GM12878 (cell line): ENCODE results near the gene IQGAP2. TPM values are rescaled to one million over a fixed set of nuclear protein-coding genes. Genes with fewer than 3 reads are reported as not detected.

ENCODE experiments used
- ATAC-seq: fragments of 200-7000 bp; cut with Tn5 transposase; 3 replicates; pipeline ENCODE4 v1.9.1; 2020; ENCODE audit warnings: mild to moderate bottlenecking, moderate library complexity
- BruUV-seq: library from RNA; stranded (reverse); fragments of 400-500 nt; replicated peaks from 2 replicates; lab custom pipeline; 2021; lab: Mats Ljungman, UMichigan
- CTCF ChIA-PET: fragments of 300-600 bp; sonication (Branson Sonifier 250); formaldehyde crosslinking; extraction: SDS; loops from one replicate; lab custom pipeline; 2021; ENCODE audit warnings: inconsistent platforms; lab: Yijun Ruan, JAX
- POLR2A ChIA-PET: fragments of 350-600 bp; formaldehyde crosslinking; extraction: SDS; loops from one replicate; lab custom pipeline; 2021; ENCODE audit warnings: inconsistent platforms; lab: Charles Lee
- RAD21 ChIA-PET: fragments of 300-600 bp; sonication (Branson Sonifier 250); formaldehyde crosslinking; loops from one replicate; lab custom pipeline; 2023; ENCODE audit warnings: antibody characterized with exemption; ENCODE audit not compliant: unreplicated experiment; lab: Charles Lee
- SMC1A ChIA-PET: fragments of 300-600 bp; sonication (Branson Sonifier 250); formaldehyde crosslinking; loops from one replicate; lab custom pipeline; 2023; ENCODE audit not compliant: unreplicated experiment, uncharacterized antibody; lab: Charles Lee
- DNase-seq: peaks from one replicate; pipeline ENCODE4 v3.0.0-alpha.2; 2011; ENCODE audit warnings: low read depth, low spot score
- FAIRE-seq: peaks from 3 replicates; lab custom pipeline; 2011; peaks lifted over from hg19 to GRCh38; lab: Jason Lieb, UNC
- H2AFZ ChIP-seq: 2 replicates; pipeline ENCODE4 v1.6.0; 2011; ENCODE audit warnings: low read depth, low read length, control low read depth; ENCODE audit not compliant: control insufficient read depth
- H3K27ac ChIP-seq: 2 replicates; pipeline ENCODE4 v1.5.1; 2011; ENCODE audit warnings: control low read depth; ENCODE audit not compliant: control insufficient read depth, insufficient read depth
- H3K27me3 ChIP-seq, 2 experiments: replicated peaks in 1 of 2; 2 replicates each; pipeline versions ENCODE4 v1.6.0 to v1.6.1; 2011; ENCODE audit warnings: low read length in 1 of 2; ENCODE audit not compliant: control insufficient read depth in 2 of 2, insufficient read depth in 2 of 2
- H3K36me3 ChIP-seq, 2 experiments: 2 replicates each; pipeline ENCODE4 v1.5.1; 2011; ENCODE audit warnings: low read length in 1 of 2; ENCODE audit not compliant: control insufficient read depth in 2 of 2, insufficient read depth in 2 of 2
- H3K4me1 ChIP-seq: 2 replicates; pipeline ENCODE4 v1.6.1; 2011; ENCODE audit warnings: mild to moderate bottlenecking, low read length, moderate library complexity, mixed read lengths; ENCODE audit not compliant: control insufficient read depth, insufficient read depth
- H3K4me2 ChIP-seq: 2 replicates; pipeline ENCODE4 v1.6.0; 2011; ENCODE audit warnings: control low read depth; ENCODE audit not compliant: control insufficient read depth, insufficient read depth
- H3K4me3 ChIP-seq: fragments of 200-600 bp; sonication (generic); 2 replicates; pipeline ENCODE4 v1.5.1; 2016
- H3K79me2 ChIP-seq: 2 replicates; pipeline ENCODE4 v1.6.0; 2011; ENCODE audit warnings: low read length; ENCODE audit not compliant: control insufficient read depth, insufficient read depth
- H3K9ac ChIP-seq: 2 replicates; pipeline ENCODE4 v1.8.0; 2011; ENCODE audit warnings: low read length, control low read depth, mixed read lengths; ENCODE audit not compliant: control insufficient read depth, insufficient read depth
- H3K9me3 ChIP-seq: replicated peaks from 3 replicates; pipeline ENCODE4 v1.5.1; 2011; ENCODE audit warnings: mild to moderate bottlenecking, low read length; ENCODE audit not compliant: control insufficient read depth, insufficient read depth
- H4K20me1 ChIP-seq: 2 replicates; pipeline ENCODE4 v1.6.0; 2011; ENCODE audit not compliant: control insufficient read depth, insufficient read depth
- ATF2 ChIP-seq: IDR thresholded peaks from 2 replicates; pipeline ENCODE4 v1.6.1; 2012; ENCODE audit warnings: low read length, inconsistent platforms
- BCL11A ChIP-seq: IDR thresholded peaks from 2 replicates; pipeline ENCODE4 v1.6.1; 2011; ENCODE audit warnings: low read depth, low read length
- GATAD2B ChIP-seq: fragments of 450-650 bp; conservative IDR thresholded peaks from 2 replicates; pipeline ENCODE4 v1.6.1; 2017; ENCODE audit warnings: low read depth, mild to moderate bottlenecking, moderate library complexity
- IKZF2 ChIP-seq, 2 experiments: fragments of 450-650 bp; IDR thresholded peaks; 2 replicates each; pipeline ENCODE4 v1.6.1; 2017; ENCODE audit warnings: mild to moderate bottlenecking in 2 of 2, moderate library complexity in 2 of 2
- JUNB ChIP-seq: IDR thresholded peaks from 2 replicates; pipeline ENCODE4 v1.6.1; 2016; ENCODE audit warnings: antibody characterized with exemption, mild to moderate bottlenecking
- JUND ChIP-seq: IDR thresholded peaks from 2 replicates; pipeline ENCODE4 v1.6.1; 2012; ENCODE audit warnings: low read depth, mild to moderate bottlenecking, low read length, improper control_type of control experiment, moderate library complexity
- LARP7 ChIP-seq: fragments of 450-650 bp; IDR thresholded peaks from 2 replicates; pipeline ENCODE4 v1.6.1; 2017; ENCODE audit warnings: mild to moderate bottlenecking
- MEF2A ChIP-seq: IDR thresholded peaks from 2 replicates; pipeline ENCODE4 v1.6.1; 2011; ENCODE audit warnings: low read depth, mild to moderate bottlenecking, low read length, moderate library complexity; ENCODE audit not compliant: insufficient read depth
- MEF2B ChIP-seq: fragments of 450-650 bp; IDR thresholded peaks from 2 replicates; pipeline ENCODE4 v1.6.1; 2018; ENCODE audit warnings: mild to moderate bottlenecking, moderate library complexity; ENCODE audit not compliant: partially characterized antibody, poor library complexity, severe bottlenecking
- MTA2 ChIP-seq: fragments of 450-650 bp; IDR thresholded peaks from 2 replicates; pipeline ENCODE4 v1.6.1; 2016; ENCODE audit warnings: low read depth, mild to moderate bottlenecking, moderate library complexity
- MYB ChIP-seq: fragments of 150-350 bp; IDR thresholded peaks from 2 replicates; pipeline ENCODE4 v1.6.1; 2014; ENCODE audit warnings: mild to moderate bottlenecking, low read depth, low read length, borderline replicate concordance
- NFYB ChIP-seq: IDR thresholded peaks from 2 replicates; pipeline ENCODE4 v1.6.1; 2011; ENCODE audit warnings: low read depth, mild to moderate bottlenecking, low read length, improper control_type of control experiment, moderate library complexity; ENCODE audit not compliant: insufficient read depth
- POU2F2 ChIP-seq: IDR thresholded peaks from 3 replicates; pipeline ENCODE4 v1.6.1; 2011; ENCODE audit warnings: low read depth, mild to moderate bottlenecking, low read length, borderline replicate concordance
- RBBP5 ChIP-seq: fragments of 200-600 bp; sonication (generic); conservative IDR thresholded peaks from 2 replicates; pipeline ENCODE4 v1.6.1; 2016
- SMC3 ChIP-seq: IDR thresholded peaks from 2 replicates; pipeline ENCODE4 v1.6.1; 2011; ENCODE audit warnings: low read length, improper control_type of control experiment, borderline replicate concordance
- SP1 ChIP-seq: IDR thresholded peaks from one replicate; pipeline ENCODE4 v1.6.1; 2011; ENCODE audit warnings: low read depth, low read length
- SREBF1 ChIP-seq: IDR thresholded peaks from 2 replicates; pipeline ENCODE4 v1.6.1; 2012; ENCODE audit warnings: mild to moderate bottlenecking, low read length
- SUPT20H ChIP-seq: IDR thresholded peaks from 2 replicates; pipeline ENCODE4 v1.6.1; 2011; ENCODE audit warnings: low read depth, mild to moderate bottlenecking, low read length, moderate library complexity, borderline replicate concordance; ENCODE audit not compliant: control insufficient read depth
- SUZ12 ChIP-seq: fragments of 200-600 bp; sonication (generic); IDR thresholded peaks from one replicate; pipeline ENCODE4 v1.6.1; 2018; ENCODE audit warnings: antibody characterized with exemption, mild to moderate bottlenecking; ENCODE audit not compliant: unreplicated experiment
- TCF3 ChIP-seq: IDR thresholded peaks from 2 replicates; pipeline ENCODE4 v1.6.1; 2012; ENCODE audit warnings: low read depth, mild to moderate bottlenecking, low read length, borderline replicate concordance; ENCODE audit not compliant: insufficient read depth
- ZZZ3 ChIP-seq: IDR thresholded peaks from 2 replicates; pipeline ENCODE4 v1.6.1; 2011; ENCODE audit warnings: low read depth; ENCODE audit not compliant: control insufficient read depth, insufficient read length
- WGBS: methylation state at CpG from one replicate; pipeline ENCODE4 v1.1.6; 2016; ENCODE audit warnings: low lambda C conversion rate; ENCODE audit not compliant: insufficient replicate concordance, insufficient coverage; ENCODE audit errors: missing lambda C conversion rate; 5-methylcytosine and 5-hydroxymethylcytosine counted together
- in situ Hi-C: fragments of 300-500 bp; cut with MboI; formaldehyde crosslinking; loops from 9 replicates; pipeline ENCODE4 v1.14.3; 2018; ENCODE audit warnings: mixed read lengths
- intact Hi-C: fragments of 100-400 bp; cut with micrococcal nuclease; formaldehyde crosslinking; loops from one replicate; pipeline ENCODE4 v1.14.2; 2022; ENCODE audit not compliant: unreplicated experiment
- polyA plus RNA-seq, 11 experiments: library from polyadenylated mRNA; depleted of rRNA in 4 of 11; unstranded in 6 of 11; stranded (reverse) in 5 of 11; fragments of >200 nt; fragmentation: Nextera tagmentation in 4 of 11; fragmentation: Illumina TruSeq in 1 of 11; extraction: Ambion mirVana in 4 of 11; extraction: Trizol in 1 of 11; gene quantifications; 1 replicate in 1 of 11; 2 replicates in 10 of 11; pipeline versions ENCODE4 v1.2.1 to v1.2.3, GENCODE V29; 2011 to 2016; ENCODE audit warnings: inconsistent platforms in 2 of 11, missing spikeins in 2 of 11, low read depth in 1 of 11
- total RNA-seq, 4 experiments: library from RNA; depleted of rRNA in 3 of 4; stranded (reverse); fragments of >200 nt in 3 of 4; fragmentation: Illumina TruSeq in 1 of 4; extraction: Trizol in 1 of 4; gene quantifications; 2 replicates each; pipeline versions ENCODE4 v1.2.1 to v1.2.3, GENCODE V29; 2013 to 2021

IQGAP2 gene
- total and polyA plus RNA-seq, 10 of the 15 experiments (the other 5 are each of a cell fraction or from before 2014, with no cell fraction given), result 14.5 to 41.4 (median 21.8) TPM

- TF ChIP-seq ATF2 (peak; percentile 60; the same call in 1 of the 2 replicates), SMC3 (no peak), BCL11A (no peak), ZZZ3 (no peak), MEF2A (no peak), SUPT20H (no peak), GATAD2B (0 out of 2 replicates have a peak, but pooled peaks have one; percentile 49)
Observed at GRCh38 chr5:76521240-76521758, 118.2 kb downstream of the IQGAP2 start (continued).

GRCh38 chr5:76522103-76522935 lies 119.2 kb downstream of the IQGAP2 start:
- peak overlapping the region; percentile 78 for H3K27ac ChIP-seq
- no peaks in the 10 kb centered on the region for H3K36me3 ChIP-seq
- WGBS, result 75% methylated on average over 11 of the region's 11 CpGs
- no peak overlapping the region for H3K4me3 ChIP-seq
- no peaks in the 10 kb centered on the region; the same call in 2 of the 3 replicates for H3K9me3 ChIP-seq
- peaks cover 8% of the 10 kb centered on the region; the same call in 1 of the 2 replicates for H3K4me1 ChIP-seq
- peaks cover 3% of the 10 kb centered on the region for H3K79me2 ChIP-seq
- ATAC-seq (peak; percentile 62), DNase-seq (no peak), FAIRE-seq (no peak)
- ChIA-PET RAD21 (interaction anchor here (0.6 to 2.4 kb wide), 5 partner anchors 60 to 193 kb away, joined by 3 to 14 read pairs (median 5); partner anchors contain the start of gene IQGAP2), POLR2A (interaction anchor here (1.0 to 1.2 kb wide), 2 partner anchors 10 to 19 kb away, joined by 3 read pairs; no protein-coding TSS in a partner anchor), CTCF (interaction anchor here (1.0 to 1.3 kb wide), 3 partner anchors 15 to 119 kb away, joined by 4 to 8 read pairs (median 8); partner anchors contain the start of gene IQGAP2), SMC1A (interaction anchor here (0.6 to 3.7 kb wide), 12 partner anchors 8 to 353 kb away, joined by 3 to 19 read pairs (median 4); no protein-coding TSS in a partner anchor)
- H3K27me3 ChIP-seq, result no peaks in the 10 kb centered on the region
- BruUV-seq, result no TSS peak
- TF ChIP-seq JUNB (no peak), MTA2 (no peak), MEF2B (no peak), SREBF1 (no peak), SP1 (no peak), IKZF2 (IDR thresholded peaks at IDR 0.05) (no peak), POU2F2 (no peak), RBBP5 (no peak), NFYB (no peak), SUZ12 (no peak), LARP7 (no peak), TCF3 (no peak), MYB (no peak), JUND (no peak)
- H3K4me2 ChIP-seq, result no peak overlapping the region
- no peaks in the 10 kb centered on the region for H4K20me1 ChIP-seq
- intact Hi-C loops (no loop called here), in situ Hi-C loops (no loop called here)
- no peak overlapping the region for H3K9ac ChIP-seq
- H2AFZ ChIP-seq, result 0 out of 2 replicates have a peak overlapping the region, but pooled peaks have one; percentile 81
